Osteoblast (primary cell): ENCODE measurements around the gene SMTNL1. TPM values are rescaled to one million over a fixed set of nuclear protein-coding genes. Genes with fewer than 3 reads are reported as not detected.
A peak's percentile ranks its signal among the peaks of the same experiment; 100 is the strongest.

ENCODE experiments used
- DNase-seq: peaks from one replicate; pipeline ENCODE4 v3.0.0; 2011; ENCODE audit warnings: low spot score, mixed read lengths; ENCODE audit not compliant: insufficient read length; ENCODE audit errors: missing footprints
- H2AFZ ChIP-seq: 2 replicates; pipeline ENCODE4 v1.6.0; 2011; ENCODE audit warnings: mild to moderate bottlenecking, low read length
- H3K27ac ChIP-seq: 2 replicates; pipeline ENCODE4 v1.5.1; 2011; ENCODE audit warnings: mild to moderate bottlenecking, low read depth, low read length, moderate library complexity
- H3K27me3 ChIP-seq: 2 replicates; pipeline ENCODE4 v1.6.0; 2012; ENCODE audit warnings: mild to moderate bottlenecking, control low read depth, inconsistent platforms, low read length, moderate library complexity; ENCODE audit not compliant: insufficient read depth
- H3K36me3 ChIP-seq: 2 replicates; pipeline ENCODE4 v1.5.1; 2011; ENCODE audit warnings: mild to moderate bottlenecking, low read length, control low read depth, moderate library complexity; ENCODE audit not compliant: insufficient read depth
- H3K4me1 ChIP-seq: 2 replicates; pipeline ENCODE4 v1.5.1; 2011; ENCODE audit warnings: mild to moderate bottlenecking, low read length, control low read depth, moderate library complexity; ENCODE audit not compliant: insufficient read depth
- H3K4me2 ChIP-seq: 2 replicates; pipeline ENCODE4 v1.6.0; 2011; ENCODE audit warnings: mild to moderate bottlenecking, low read length; ENCODE audit not compliant: insufficient read depth
- H3K4me3 ChIP-seq: fragments of 200-600 bp; sonication (generic); 3 replicates; pipeline ENCODE4 v1.5.1; 2012; ENCODE audit warnings: mild to moderate bottlenecking, low read length, inconsistent platforms; ENCODE audit not compliant: insufficient read depth
- H3K79me2 ChIP-seq: 2 replicates; pipeline ENCODE4 v1.6.0; 2012; ENCODE audit warnings: mild to moderate bottlenecking, low read length, control low read depth, inconsistent platforms; ENCODE audit not compliant: insufficient read depth
- H3K9me3 ChIP-seq: 2 replicates; pipeline ENCODE4 v1.5.1; 2011; ENCODE audit warnings: low read depth, low read length, control low read depth
- H4K20me1 ChIP-seq: 2 replicates; pipeline ENCODE4 v1.6.0; 2012; ENCODE audit warnings: mild to moderate bottlenecking, low read length, control low read depth; ENCODE audit not compliant: insufficient read depth
- CTCF ChIP-seq: IDR thresholded peaks from 2 replicates; pipeline ENCODE4 v1.5.1; 2011; ENCODE audit warnings: mild to moderate bottlenecking, low read depth, low read length, moderate library complexity; ENCODE audit errors: extremely low read depth
- total RNA-seq: library from RNA; depleted of rRNA; stranded (reverse); fragments of >200 nt; gene quantifications from 2 replicates; pipeline ENCODE4 v1.2.3, GENCODE V29; 2012

SMTNL1 gene
- total RNA-seq, 1 donor, result not detected

GRCh38 chr11:57596266-57596885, 59.0 kb downstream of the SMTNL1 start:
- Histone ChIP-seq H3K27me3 (no peaks in the 10 kb centered on the region), H3K27ac (no peak overlapping the region), H3K36me3 (no peaks in the 10 kb centered on the region), H3K9me3 (no peaks in the 10 kb centered on the region), H2AFZ (no peak overlapping the region), H3K4me2 (no peak overlapping the region), H4K20me1 (no peaks in the 10 kb centered on the region), H3K4me3 (no peak overlapping the region), H3K79me2 (no peaks in the 10 kb centered on the region), H3K4me1 (peaks cover 18% of the 10 kb centered on the region)
- no peak for TF ChIP-seq CTCF
- no peak for DNase-seq

- Histone ChIP-seq H3K27ac (peak within 1 kb of the TSS; percentile 23), H4K20me1 (no peaks in the 10 kb centered on the region), H3K4me3 (peak within 1 kb of the TSS; percentile 72), H3K36me3 (no peaks in the 10 kb centered on the region), H3K9me3 (no peaks in the 10 kb centered on the region), H3K4me2 (peak within 1 kb of the TSS; percentile 90), H3K79me2 (no peaks in the 10 kb centered on the region), H3K27me3 (no peaks in the 10 kb centered on the region), H3K4me1 (peaks cover 18% of the 10 kb centered on the region), H2AFZ (peak within 1 kb of the TSS; percentile 89)
- no peak for TF ChIP-seq CTCF
- DNase-seq, result peak; percentile 77
These were observed 60.1 kb downstream of the SMTNL1 start, which contains the start of gene SERPING1 for GRCh38 chr11:57597461-57597915. TSS of gene SERPING1 (plus strand) at chr11:57597685. CDS start at chr11:57598271, 586 bp downstream.

GRCh38 chr11:57597916-57598830, 60.8 kb downstream of the SMTNL1 start:
- Histone ChIP-seq H3K4me3 (peak overlapping the region; percentile 72), H3K4me2 (peak overlapping the region; percentile 90), H2AFZ (peak overlapping the region; percentile 62), H3K79me2 (no peaks in the 10 kb centered on the region), H3K9me3 (no peaks in the 10 kb centered on the region), H4K20me1 (no peaks in the 10 kb centered on the region), H3K36me3 (no peaks in the 10 kb centered on the region), H3K27ac (peak overlapping the region; percentile 3), H3K4me1 (peaks cover 18% of the 10 kb centered on the region), H3K27me3 (no peaks in the 10 kb centered on the region)
- peak; percentile 90 for DNase-seq
- no peak for TF ChIP-seq CTCF

DNA sequence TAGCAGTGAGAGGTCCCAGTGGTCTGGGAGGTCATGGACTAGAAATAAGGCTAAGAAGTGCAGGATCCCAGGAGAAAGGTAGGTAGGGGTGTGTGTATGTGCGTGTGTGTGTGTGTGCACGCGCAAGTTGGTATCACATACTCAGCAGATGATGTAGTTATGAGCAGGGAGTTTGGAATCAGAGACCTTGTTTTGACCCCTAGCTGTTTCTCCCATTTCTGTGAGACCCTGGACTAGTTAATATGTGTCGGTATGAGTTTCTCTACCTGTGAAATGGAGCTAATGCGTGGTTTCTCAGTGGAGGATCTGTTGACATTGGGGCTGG, 61.4 kb downstream of the SMTNL1 start:
- peak overlapping the region; percentile 3 for H3K27ac ChIP-seq
- TF ChIP-seq CTCF, result no peak
- no peaks in the 10 kb centered on the region for H3K79me2 ChIP-seq
- H2AFZ ChIP-seq, result peak overlapping the region; percentile 62
- no peaks in the 10 kb centered on the region for H3K36me3 ChIP-seq
- peak; percentile 74 for DNase-seq
- no peaks in the 10 kb centered on the region for H4K20me1 ChIP-seq
- H3K27me3 ChIP-seq, result no peaks in the 10 kb centered on the region
- H3K4me2 ChIP-seq, result peak overlapping the region; percentile 90
- peak overlapping the region; percentile 72 for H3K4me3 ChIP-seq
- no peaks in the 10 kb centered on the region for H3K9me3 ChIP-seq
- H3K4me1 ChIP-seq, result peaks cover 18% of the 10 kb centered on the region
